Measurements from ENCODE around the gene ZBTB42. TPM values are rescaled to one million over a fixed set of nuclear protein-coding genes. Genes with fewer than 3 reads are reported as not detected.

Gene ZBTB42
- total RNA-seq, 1 experiment from 2014 or later, result 16.5 TPM

- POLR2A ChIA-PET, result no interaction called here
- TF ChIP-seq TCF7L2 (IDR thresholded peaks at IDR 0.05; ENCODE audit: low read depth, low read length), result no peak
- no peak for TF ChIP-seq SIN3A (IDR thresholded peaks at IDR 0.05; ENCODE audit: borderline replicate concordance, insufficient read depth, low read depth, low read length)
- TF ChIP-seq CTCF (IDR thresholded peaks at IDR 0.05), result no peak
- no peak for TF ChIP-seq POLR2AphosphoS5 (IDR thresholded peaks at IDR 0.05; ENCODE audit: low read depth, low read length)
- no peak for TF ChIP-seq REST (IDR thresholded peaks at IDR 0.05; ENCODE audit: insufficient read depth in 1 of 2, low read depth in 2 of 2, low read length in 1 of 2)
- Histone ChIP-seq H3K27me3 (ENCODE audit: control insufficient read depth, insufficient read depth, low read length) (peaks cover 2% of the 10 kb centered on the region; the same call in 1 of the 2 replicates), H3K36me3 (ENCODE audit: control insufficient read depth, insufficient read depth, low read length) (no peaks in the 10 kb centered on the region), H3K4me1 (ENCODE audit: control insufficient read depth, insufficient read depth, low read length) (no peaks in the 10 kb centered on the region), H3K4me3 (ENCODE audit: low read depth in 2 of 2, low read length in 2 of 2) (no peak overlapping the region), H3K9me3 (ENCODE audit: control insufficient read depth, insufficient read depth, low read depth, low read length) (no peaks in the 10 kb centered on the region), H3K27ac (ENCODE audit: low read length) (no peak overlapping the region)
- intact Hi-C loops (cut with micrococcal nuclease; ENCODE audit: unreplicated experiment), result no loop called here
- no TSS peak for BruUV-seq (replicated peaks)
- CTCF ChIA-PET, result no interaction called here
- in situ Hi-C loops (cut with HindIII; ENCODE audit: low pct_unique_long_range_greater_than_20kb, low sequenced_read_pairs), result no loop called here
- no peak for DNase-seq (ENCODE audit: low read depth, low spot score)
- no peak for ATAC-seq
These were observed 40.8 kb downstream of the ZBTB42 start for GRCh38 chr14:104841730-104842129.

GRCh38 chr14:104843006-104843405 lies 42.1 kb downstream of the ZBTB42 start:
- Histone ChIP-seq H3K36me3 (ENCODE audit: control insufficient read depth, insufficient read depth, low read length) (no peaks in the 10 kb centered on the region), H3K27me3 (ENCODE audit: control insufficient read depth, insufficient read depth, low read length) (peaks cover 2% of the 10 kb centered on the region; the same call in 1 of the 2 replicates), H3K4me1 (ENCODE audit: control insufficient read depth, insufficient read depth, low read length) (no peaks in the 10 kb centered on the region), H3K9me3 (ENCODE audit: control insufficient read depth, insufficient read depth, low read depth, low read length) (no peaks in the 10 kb centered on the region), H3K4me3 (ENCODE audit: low read depth in 2 of 2, low read length in 2 of 2) (no peak overlapping the region), H3K27ac (ENCODE audit: low read length) (no peak overlapping the region)
- ChIA-PET POLR2A (no interaction called here), CTCF (no interaction called here)
- in situ Hi-C loops (cut with HindIII; ENCODE audit: low pct_unique_long_range_greater_than_20kb, low sequenced_read_pairs), result no loop called here
- no TSS peak for BruUV-seq (replicated peaks)
- ATAC-seq (no peak), DNase-seq (ENCODE audit: low read depth, low spot score) (no peak)
- TF ChIP-seq POLR2AphosphoS5 (IDR thresholded peaks at IDR 0.05; ENCODE audit: low read depth, low read length) (no peak), TCF7L2 (IDR thresholded peaks at IDR 0.05; ENCODE audit: low read depth, low read length) (no peak), SIN3A (IDR thresholded peaks at IDR 0.05; ENCODE audit: borderline replicate concordance, insufficient read depth, low read depth, low read length) (no peak), REST (IDR thresholded peaks at IDR 0.05; ENCODE audit: insufficient read depth in 1 of 2, low read depth in 2 of 2, low read length in 1 of 2) (no peak), CTCF (IDR thresholded peaks at IDR 0.05) (no peak)
- intact Hi-C loops (cut with micrococcal nuclease; ENCODE audit: unreplicated experiment), result no loop called here
